Measurements from ENCODE around the gene IQCH.
"Not testable (repeated sequence)": the region's sequence is repeated elsewhere in the genome, so short reads cannot be mapped to it uniquely, and the experiment has no call there.

IQCH gene

DNA sequence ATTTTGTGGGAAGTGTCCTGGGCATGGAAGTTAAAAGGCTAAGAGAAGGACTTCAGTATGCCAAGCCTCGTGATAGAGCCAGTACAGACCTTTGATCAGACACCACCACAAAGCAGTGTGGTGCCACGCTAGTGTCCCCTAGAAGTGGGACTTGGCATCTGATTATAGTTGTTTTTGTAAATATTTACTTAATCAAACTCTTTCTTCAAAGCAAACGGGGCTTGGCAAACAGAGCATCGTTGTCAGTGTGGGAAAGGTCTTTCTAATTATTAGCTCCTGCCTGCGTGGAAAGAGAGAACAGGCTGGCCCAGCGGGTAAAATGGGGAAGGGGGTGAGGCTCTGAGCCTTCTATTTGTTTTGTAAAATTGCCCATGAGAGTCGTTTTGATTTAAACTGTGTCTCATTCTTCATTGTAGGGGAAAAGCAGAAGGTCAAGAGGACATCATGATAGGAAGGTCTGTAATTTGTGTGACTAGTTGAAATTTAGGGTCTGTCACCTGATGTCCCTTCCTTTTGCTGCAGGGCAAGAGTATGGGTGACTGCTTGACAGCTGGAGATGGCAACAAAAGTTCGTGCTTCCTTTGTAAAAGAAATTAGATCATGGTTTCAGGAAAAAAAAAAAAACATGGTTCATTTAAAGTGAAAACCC is 105.0 kb downstream of the IQCH start:
- DNase-seq = no peak

DNA sequence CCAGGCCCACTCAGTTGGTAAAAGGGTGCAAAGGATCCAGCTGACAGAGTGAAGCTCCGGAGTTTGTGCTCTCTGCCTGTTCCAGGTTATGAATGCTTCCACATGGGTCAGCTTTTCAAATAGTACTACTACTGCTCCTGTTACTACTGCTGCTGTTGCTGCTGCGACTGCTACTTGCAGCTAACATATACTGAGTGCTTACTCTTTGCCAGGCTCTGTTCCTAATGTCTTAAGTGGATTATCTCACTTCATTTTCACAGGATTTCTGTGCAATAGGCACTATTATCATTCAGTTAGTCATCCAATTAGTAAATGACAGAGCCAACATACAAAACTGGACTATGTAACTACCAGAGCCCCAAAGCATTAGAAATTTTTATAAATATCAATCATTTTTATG is 106.5 kb downstream of the IQCH start:
- DNase-seq = no peak

DNA sequence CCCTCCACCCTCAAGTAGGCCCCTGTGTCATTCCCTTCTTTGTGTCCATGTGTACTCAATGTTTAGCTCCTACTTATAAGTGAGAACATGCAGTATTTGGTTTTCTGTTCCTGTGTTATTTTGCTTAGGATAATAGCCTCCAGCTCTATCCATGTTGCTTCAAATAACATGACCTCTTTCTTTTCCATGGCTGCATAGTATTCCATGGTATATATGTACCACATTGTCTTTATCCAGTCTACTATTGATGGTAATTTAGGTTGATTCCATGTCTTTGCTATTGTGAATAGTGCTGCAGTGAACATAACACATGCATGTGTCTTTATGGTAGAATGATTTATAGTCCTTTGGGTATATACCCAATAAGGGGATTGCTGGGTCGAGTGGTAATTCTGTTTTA is 109.1 kb downstream of the IQCH start:
- DNase-seq = not testable (repeated sequence)

DNA sequence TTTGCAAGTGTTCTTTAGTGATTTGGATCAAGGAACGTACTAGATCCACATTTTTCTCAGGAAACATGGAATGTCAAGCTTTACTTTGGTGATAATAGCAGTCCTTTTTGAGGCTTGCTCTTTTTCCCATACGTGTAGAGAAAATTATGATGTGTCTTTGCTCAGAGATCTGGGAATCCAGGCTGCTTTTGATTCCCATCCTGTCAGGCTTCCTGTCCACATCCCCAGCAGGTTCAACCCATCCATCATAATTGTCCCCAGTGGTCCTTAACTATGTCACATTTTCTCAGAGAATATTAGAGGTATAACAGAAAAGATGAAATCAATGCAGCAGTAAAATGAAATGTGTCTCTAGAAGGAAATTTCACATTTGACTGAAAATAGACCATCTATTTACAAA is 111.4 kb downstream of the IQCH start:
- DNase-seq = no peak

- DNase-seq = no peak
Measured at GRCh38 chr15:67366904-67367303, 112.3 kb downstream of the IQCH start.

GRCh38 chr15:67369359-67369998 is 114.9 kb downstream of the IQCH start:
- no peak for DNase-seq

DNA sequence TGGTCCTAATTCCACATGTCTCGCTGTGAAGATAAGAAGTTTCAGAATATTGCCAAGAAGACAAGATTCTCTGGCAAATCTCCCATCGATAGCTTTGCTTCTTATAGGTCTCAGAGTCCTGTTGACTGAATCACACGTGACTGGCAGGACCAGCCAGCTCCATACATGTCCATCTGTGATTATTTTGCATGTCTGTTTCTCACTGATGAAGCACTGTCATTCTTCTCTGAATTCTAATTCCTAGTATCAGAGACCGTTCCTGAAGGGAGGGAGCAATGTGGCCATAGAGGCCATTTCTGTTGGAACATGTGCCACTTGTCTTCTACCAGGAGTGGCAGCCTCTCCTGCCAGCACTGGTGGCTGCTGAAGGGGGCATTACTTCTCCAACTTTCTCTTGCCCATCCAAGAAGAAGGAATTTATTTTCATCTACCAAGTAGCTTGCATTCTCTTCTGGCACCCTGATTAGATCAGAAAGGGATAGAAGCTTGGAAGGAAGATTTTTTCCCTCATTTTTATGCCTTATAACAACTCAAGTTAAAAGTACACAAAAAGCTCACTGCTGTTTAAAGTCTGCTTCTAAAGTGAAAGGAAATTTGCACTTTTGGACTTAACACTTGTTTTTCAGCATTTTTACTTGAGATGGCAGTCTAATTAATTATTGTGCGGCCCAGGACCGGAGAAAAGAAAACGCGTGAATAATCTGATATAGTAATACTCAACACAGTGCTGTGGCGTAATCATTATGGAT is 115.8 kb downstream of the IQCH start:
- no peak for DNase-seq

DNA sequence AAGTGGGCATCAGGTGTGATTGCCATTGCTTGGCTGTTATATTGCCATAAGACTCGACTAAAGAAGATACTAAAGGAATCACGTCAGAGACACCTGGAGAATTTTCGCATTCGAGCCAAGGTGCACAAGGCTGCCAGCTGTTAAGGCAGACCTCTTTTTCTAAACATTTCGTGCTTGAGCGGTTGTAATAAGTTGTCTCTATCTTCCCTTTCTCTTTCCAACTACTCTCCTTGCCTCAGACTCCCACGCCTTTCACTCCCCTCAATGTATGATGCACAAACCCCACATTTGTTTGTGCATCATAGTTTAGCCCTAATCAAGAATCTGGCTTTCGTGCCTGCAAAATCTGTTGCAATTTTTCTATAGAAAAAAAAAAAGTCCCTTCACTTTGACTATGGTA is 118.0 kb downstream of the IQCH start:
- DNase-seq = no peak

GRCh38 chr15:67372986-67373675 is 118.5 kb downstream of the IQCH start:
- no peak for DNase-seq

DNA sequence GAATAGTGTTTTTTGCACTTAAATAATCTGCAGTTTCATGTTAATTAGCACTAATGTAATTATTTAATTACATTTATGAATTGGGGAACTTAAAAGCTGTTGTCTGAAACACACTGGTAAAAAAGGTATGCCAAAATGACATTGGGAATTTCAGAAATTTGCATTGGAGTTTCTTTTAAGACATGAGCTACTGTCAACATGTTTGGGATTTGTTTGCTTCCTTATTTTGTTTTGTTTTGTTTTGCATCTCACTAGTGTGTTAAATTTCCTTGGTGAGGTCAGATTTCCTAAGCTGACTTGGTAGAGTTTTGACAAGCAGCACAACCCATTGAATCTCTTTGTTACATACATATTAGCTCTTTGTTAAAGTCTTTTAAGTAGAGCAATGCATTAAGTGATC is 119.4 kb downstream of the IQCH start:
- no peak for DNase-seq

GRCh38 chr15:67379530-67379929 is 124.9 kb downstream of the IQCH start:
- DNase-seq = no peak

DNA sequence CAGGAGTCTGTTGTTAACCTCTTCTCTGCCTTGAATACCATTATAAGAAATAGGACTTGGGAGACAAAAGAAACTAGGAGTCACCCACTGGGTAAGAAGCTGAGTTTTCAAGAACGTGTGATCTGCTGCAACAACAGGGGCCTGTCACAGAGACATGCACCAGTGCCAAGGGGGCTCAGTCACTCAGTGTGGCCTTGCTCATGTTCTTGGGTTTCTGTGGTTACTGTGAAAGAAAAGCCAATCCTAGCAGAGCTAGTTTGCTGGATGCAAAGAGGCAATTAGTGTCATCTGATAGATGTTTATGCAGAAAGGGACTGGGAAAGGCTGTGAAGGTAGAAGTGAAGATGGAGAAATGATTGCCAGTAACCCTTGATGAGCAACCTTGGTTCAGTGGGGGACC is 126.3 kb downstream of the IQCH start:
- DNase-seq = no peak

GRCh38 chr15:67381416-67382045 is 126.9 kb downstream of the IQCH start:
- DNase-seq = no peak

- no peak for DNase-seq
Measured at GRCh38 chr15:67382723-67383122, 128.1 kb downstream of the IQCH start.

DNA sequence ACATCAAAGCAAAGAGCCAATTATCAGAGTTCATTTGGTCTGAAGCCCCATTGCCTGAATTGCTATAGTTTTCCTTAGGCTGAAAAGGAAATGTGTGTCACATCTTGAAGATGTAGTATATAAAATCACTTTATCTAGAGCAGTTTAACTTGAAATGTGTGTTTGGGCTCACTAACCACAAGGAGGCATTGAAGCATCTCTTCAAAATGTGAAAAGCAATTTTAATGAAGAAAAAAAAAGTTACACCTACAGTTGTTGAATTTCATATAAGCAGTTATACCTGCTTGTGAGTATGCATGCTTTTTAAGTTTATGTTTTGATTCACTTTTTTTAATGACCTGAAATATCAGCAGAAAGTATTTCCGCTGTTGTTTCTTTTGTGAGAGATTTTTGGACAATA is 129.3 kb downstream of the IQCH start:
- no peak for DNase-seq

DNA sequence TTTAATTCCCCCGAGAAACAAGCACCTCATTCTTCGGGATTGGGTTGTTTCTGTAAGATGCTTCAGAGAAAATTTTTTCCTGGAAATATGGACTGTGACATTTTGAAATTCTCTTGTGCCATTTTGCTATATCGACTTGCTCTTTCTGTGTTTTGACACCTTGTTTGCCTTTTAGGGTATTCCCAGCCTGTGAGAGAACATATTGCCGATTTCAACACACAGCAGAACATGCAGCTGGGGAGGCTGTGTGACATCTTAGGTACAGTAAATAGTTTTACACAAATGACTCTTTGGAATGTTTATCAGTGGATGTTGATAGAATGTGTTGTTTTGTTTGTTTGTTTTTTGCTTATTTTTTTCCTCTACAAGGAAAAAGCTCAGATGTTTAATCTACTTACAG is 130.2 kb downstream of the IQCH start:
- DNase-seq = no peak

DNA sequence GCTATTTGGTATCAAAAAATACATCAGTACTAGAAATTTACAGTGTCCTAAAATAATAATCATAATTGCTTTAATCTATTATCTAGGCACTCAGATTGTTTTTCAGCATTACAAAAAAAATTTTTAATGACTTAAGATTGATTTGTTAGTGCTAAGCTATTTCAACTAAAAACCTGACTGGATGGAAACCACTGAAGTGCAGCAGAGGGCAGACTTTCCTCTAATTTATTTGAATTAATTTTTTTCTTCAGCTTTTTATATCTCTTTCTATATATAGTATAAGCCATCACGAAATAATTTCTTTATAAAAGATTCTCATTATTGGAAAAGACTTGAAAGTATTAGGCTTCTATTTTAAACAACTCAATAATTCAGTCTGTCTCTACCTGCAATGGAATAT is 131.4 kb downstream of the IQCH start:
- no peak for DNase-seq

DNA sequence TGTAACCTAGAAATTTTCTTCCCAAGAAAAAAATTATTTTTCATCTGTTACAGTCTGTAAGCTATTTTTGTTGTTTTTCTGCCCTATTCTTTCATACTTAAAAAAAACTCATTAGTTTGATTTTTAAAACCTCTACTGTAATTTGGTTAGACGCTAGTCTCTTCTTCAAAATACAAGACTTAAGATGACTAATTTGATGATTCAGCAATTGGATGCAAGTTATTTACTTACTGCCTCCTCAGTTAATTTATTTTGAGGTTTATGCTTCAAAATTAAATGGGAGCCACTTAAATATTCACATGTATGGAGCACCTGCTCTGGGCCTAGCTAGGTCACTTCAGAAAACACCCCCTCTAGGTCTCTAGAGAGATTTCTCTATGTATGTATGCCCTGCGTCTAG is 132.4 kb downstream of the IQCH start:
- no peak for DNase-seq

DNA sequence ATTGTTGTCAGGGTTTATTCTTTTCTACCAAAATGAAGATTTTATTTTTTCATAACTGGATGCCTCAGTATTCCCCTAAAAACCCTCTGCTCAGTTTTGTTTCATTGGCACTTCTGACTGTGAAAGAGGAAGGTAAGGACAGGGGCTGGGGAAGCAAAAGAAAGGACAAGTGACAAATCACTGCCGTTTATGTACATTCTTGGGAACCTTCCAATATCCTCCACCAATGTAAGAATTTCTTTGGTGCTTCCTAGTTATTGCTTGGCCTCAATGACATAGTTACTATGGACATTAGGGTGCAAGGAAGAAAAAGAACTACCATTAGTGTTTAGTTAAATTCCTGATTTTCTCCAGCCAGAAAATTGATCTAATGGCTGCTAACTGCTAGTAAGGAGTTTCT is 135.4 kb downstream of the IQCH start:
- DNase-seq = no peak

- DNase-seq = no peak
Measured at GRCh38 chr15:67394873-67395639, 140.5 kb downstream of the IQCH start.

- DNase-seq = no peak
Measured at GRCh38 chr15:67396114-67396513, 141.5 kb downstream of the IQCH start.

- no peak for DNase-seq
Measured at GRCh38 chr15:67397139-67397538, 142.6 kb downstream of the IQCH start.
